HG03378 (cell line): ENCODE measurements around the gene IQSEC3.
"Not testable (repeated sequence)": the region's sequence is repeated elsewhere in the genome, so short reads cannot be mapped to it uniquely, and the experiment has no call there.

Experiments
- ATAC-seq: cut with Tn5 transposase; IDR thresholded peaks from one replicate; pipeline ENCODE4 v1.9.1; 2021; ENCODE audit warnings: mild to moderate bottlenecking, moderate library complexity; ENCODE audit not compliant: unreplicated experiment

The IQSEC3 gene

DNA sequence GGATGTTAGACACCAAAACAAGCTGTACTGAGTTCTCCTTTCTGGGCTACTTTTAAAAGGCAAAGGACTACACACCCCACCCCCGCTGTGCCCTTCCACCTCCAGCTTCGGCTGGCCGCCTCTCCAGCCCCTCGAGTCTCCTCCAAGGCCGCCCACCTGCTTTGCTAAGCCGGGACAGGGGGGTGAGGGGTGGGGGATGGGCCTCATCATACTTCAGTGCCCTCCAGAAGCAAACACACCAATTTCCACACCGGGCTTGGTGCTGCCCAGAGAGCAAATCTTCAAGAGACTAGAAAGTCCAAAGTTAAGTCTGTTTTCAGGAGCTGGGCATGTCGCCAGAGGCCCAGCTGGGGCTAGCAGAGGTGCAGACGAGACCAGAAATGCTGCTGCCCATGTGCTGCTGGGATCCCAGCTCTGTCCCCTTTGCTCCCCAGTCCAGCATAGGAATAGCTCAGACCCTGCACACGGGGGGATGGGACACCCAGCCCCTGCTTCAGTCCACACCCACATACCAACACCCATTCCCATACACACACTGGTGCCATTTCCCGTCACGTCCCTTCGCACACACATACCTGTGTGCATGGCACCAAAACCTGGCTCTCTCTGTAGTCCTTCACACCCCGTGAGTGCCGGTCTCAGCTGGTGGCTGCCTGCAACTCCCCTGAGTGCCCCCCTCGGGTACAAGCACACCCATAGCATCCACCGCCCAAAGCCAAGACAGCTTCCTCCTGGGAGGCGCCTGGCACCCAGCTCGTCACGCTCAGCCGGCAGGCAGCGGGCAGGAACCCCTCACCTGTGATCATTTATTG is 146.4 kb downstream of the IQSEC3 start:
- ATAC-seq = no peak

DNA sequence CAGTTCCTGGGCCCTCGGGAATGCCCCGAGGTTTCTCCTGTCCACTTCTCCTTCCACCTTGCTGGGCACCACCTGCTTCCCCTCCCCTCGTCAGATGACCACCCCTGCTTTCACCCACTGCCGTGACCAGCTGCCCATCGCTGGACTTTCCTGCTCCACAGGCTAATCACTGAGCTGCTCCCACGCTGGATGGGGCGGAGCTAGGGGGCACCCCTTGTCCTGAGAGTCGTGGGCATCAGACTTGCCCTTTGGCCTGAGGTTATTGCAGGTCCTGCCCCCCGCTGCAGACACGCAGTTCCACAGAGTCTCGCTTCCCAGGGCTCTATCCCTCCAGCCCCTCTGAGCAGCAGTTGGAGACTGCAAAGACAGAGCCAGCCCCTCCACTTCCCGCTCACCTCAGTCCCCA is 147.0 kb downstream of the IQSEC3 start:
- no peak for ATAC-seq

DNA sequence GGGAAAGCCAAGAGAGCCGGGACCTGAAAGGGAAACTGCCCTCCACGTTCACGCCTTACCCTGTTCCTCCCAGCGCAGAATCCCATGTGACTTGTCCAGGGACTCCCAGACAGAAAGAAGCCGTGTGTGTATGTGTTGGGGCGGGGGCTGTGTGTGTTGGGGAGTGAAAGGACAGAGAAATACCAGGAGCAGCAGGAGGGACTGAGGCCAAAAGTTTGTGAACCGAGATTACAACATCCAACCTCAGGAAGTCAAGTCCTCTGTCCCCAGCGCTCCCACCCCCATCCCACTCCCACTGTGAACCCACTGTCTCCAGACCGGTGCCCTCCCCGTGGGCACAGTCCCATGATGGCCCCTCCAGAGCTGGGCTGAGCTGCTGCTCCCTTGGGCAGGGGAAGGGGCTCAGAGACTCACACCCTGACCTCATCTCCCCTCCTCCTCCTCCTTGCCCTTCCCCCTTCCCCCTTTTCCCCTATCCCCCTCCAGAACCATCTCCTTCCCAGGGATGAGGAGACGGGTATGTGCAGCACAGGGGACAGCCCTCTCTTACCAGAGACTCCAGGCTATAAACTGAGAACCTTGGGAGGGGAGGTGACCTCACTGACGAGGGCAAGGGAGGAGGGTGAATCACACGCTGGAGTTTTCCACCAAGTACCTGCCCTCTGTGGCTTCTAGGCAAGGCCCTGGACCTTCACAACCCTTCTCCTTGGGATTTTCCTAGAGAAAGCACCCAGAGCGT is 147.6 kb downstream of the IQSEC3 start, which contains the start of gene SLC6A12:
Gene SLC6A12 (minus strand): TSS at position 155 of the 739 bp plus-strand sequence. CDS start 4,171 bp downstream, outside the sequence.
- ATAC-seq = no peak

DNA sequence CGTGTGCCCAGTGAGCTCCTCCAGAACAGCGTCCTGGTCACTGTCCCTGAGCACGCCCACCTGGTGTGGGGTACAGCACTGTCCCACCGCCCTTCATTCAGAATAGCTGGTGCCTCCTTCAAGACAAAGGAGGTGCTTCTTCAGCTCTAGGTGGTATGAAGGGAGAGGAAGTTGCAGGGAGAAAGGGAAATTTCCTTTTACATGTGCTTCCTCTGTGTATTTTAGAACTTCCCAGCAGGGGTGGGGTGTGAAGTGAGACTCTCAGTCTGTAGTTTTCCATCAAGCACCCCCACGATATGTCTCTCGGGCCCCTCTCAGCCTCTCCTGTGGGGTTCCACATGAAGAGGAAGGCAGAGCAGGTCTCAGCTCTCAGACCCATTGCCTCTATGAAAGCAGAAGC is 148.5 kb downstream of the IQSEC3 start:
- no peak for ATAC-seq

- not testable (repeated sequence) for ATAC-seq
These were observed 150.5 kb downstream of the IQSEC3 start for GRCh38 chr12:217029-217428.

- no peak for ATAC-seq
These were observed 151.7 kb downstream of the IQSEC3 start for GRCh38 chr12:218221-218620.

DNA sequence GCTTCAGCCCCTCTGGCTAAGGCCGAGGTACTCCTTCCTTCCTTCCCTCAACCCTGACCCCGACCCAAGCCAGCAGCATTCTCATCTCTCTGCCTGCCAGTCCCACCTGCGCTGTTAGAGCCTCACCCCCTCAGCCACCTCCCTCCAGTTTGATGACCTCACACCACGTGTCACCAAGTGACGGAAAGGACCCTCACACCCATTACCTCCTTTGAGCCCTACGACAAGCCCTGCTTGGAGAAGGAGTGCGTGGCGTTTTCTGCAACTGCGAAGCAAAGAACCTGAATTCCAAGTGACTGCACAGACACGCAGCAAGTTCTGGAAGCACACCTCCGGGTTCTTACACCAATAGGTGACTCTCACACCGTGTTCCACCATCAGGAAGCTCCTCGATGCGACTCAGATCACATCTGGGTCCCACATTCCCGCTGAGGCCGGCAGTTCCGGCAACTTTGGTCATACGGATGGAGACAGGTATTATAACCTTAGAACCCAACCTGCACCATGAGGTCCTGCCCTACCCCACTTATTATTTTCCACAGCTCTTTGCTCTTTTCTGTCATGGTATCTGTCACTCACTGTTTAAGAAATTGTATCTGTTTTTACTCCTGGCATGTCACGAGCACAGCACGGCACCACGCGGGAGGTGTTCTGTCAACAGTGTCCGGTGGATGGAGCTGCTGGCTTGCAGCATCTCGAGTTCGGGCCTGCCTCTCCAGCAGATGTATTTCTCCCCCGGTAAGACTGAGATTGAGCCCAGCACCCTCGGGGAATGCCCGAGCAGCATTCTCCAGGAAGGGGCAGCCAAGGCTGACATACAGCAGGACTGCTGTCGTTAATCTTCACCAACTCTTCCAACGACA is 152.4 kb downstream of the IQSEC3 start:
- ATAC-seq = no peak

GRCh38 chr12:219891-220352 is 153.4 kb downstream of the IQSEC3 start:
- ATAC-seq = no peak

- ATAC-seq = no peak
These were observed 153.9 kb downstream of the IQSEC3 start for GRCh38 chr12:220491-220890.

GRCh38 chr12:220946-221550 is 154.5 kb downstream of the IQSEC3 start:
- ATAC-seq = no peak

DNA sequence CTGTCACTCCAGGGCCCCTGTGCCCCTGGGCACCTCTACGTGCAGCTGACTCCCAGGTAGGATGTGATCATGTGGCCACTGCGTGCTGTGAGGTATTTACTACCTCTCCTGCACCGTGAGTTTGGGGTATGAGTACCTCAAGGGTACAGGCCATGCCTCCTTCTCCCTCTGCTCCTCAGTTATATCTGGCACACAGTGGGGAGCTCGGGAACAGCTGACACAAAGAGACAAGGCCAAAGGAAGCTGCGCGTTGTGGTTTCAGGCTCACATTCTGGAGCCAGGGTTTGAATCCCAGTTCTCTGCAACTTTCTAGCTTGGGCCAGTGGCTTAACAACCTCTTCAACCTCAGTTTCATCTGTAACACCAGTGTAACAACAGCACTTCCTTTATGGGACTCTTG is 155.2 kb downstream of the IQSEC3 start:
- no peak for ATAC-seq

DNA sequence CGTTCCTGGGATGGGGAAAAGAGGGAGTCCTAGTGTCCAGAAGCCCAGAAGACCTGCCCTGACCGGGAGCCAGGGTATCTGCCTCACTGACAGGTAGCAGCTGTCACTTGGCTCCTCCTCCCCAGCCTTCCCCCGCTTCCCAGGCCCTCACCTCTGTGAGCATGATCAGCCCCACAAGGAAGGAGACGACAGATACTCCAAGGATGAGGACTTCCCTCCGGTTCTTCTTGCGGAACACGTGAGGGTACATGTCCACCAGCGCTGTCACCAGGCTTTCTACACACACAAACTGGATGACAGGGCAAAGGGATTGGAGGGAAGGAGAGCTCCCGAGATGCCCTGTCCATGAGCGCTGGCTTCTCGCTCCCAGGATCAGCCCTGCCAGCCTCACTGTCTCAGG is 157.3 kb downstream of the IQSEC3 start:
- ATAC-seq = no peak

- no peak for ATAC-seq
These were observed 157.8 kb downstream of the IQSEC3 start for GRCh38 chr12:224330-224729.

GRCh38 chr12:225012-225411 is 158.4 kb downstream of the IQSEC3 start:
- no peak for ATAC-seq

GRCh38 chr12:226401-226800 is 159.8 kb downstream of the IQSEC3 start:
- ATAC-seq = no peak

GRCh38 chr12:227286-227915 is 160.8 kb downstream of the IQSEC3 start:
- no peak for ATAC-seq
